Measurements from ENCODE around the gene LRRC38. TPM values are rescaled to one million over a fixed set of nuclear protein-coding genes. Genes with fewer than 3 reads are reported as not detected.

Gene LRRC38
- total RNA-seq, 1 experiment from 2014 or later: not detected

DNA sequence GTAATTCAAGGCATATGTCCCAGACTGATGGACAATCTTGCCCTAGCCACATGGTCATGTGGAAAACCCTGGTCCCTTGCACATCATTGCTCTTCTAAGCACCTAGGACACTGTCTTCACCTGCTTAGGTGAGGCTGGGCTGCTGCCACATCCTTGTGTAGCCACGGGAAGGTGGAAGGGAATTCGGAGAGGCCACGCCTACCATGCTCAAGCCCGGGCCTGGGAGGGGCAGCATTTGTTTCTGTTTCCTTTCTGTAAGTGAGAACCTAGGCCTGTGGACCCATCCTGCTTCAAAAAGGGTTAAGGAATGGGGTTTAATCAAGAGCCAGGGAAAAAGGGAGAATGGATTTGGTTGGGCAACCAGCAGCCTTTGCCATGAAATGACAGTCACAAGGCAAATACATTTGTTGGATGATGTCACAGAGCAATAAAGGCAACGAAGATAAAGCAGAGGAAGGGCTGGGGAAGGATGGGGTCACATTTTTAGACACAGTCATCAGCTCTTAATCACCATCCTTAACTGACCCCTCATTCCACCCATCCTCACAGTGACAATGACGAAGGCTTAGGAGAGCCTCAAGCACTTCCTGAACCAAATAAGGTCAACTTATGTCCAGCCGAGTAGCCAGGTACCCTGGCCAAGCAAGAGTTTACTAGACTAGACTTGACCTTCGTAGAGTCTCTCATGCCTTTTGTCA, 10.1 kb upstream of the LRRC38 start:
- ATAC-seq: no peak
- no peak overlapping the region for H3K4me3 ChIP-seq (replicated peaks in 1 of 2; ENCODE audit: low read depth in 1 of 2, low read length in 2 of 2)
- TF ChIP-seq CEBPB (IDR thresholded peaks at IDR 0.05; ENCODE audit: low read depth): no peak
- no peaks in the 10 kb centered on the region for H3K9me2 ChIP-seq (ENCODE audit: insufficient read depth)
- no peaks in the 10 kb centered on the region for H3K4me1 ChIP-seq (ENCODE audit: control insufficient read depth in 1 of 2, insufficient read depth in 2 of 2, low read length in 2 of 2)
- intact Hi-C loops (cut with micrococcal nuclease): no loop called here
- ChIA-PET CTCF (no interaction called here), POLR2A (no interaction called here), RAD21 (ENCODE audit: low non-redundant PET in 1 of 2, low total read pairs in 2 of 2, uncharacterized antibody in 2 of 2, unreplicated experiment in 2 of 2) (no interaction called here)
- DNase-seq (ENCODE audit: low read depth, low spot score): no peak
- H3K9ac ChIP-seq (ENCODE audit: low read length): no peak overlapping the region
- no peaks in the 10 kb centered on the region for H3K36me3 ChIP-seq (ENCODE audit: control insufficient read depth in 1 of 2, insufficient read depth in 2 of 2, low read length in 2 of 2)
- no peaks in the 10 kb centered on the region for H3K9me3 ChIP-seq (ENCODE audit: control insufficient read depth in 1 of 2, insufficient read depth in 1 of 2, low read depth in 1 of 2, low read length in 2 of 2)
- no peak overlapping the region for H3K27ac ChIP-seq (ENCODE audit: low read depth, low read length)
- no peak overlapping the region for H3K4me2 ChIP-seq (ENCODE audit: low read length)
- no peak overlapping the region for H2AFZ ChIP-seq (ENCODE audit: low read depth, low read length, poor library complexity, severe bottlenecking)
- H4K20me1 ChIP-seq (ENCODE audit: insufficient read depth): no peaks in the 10 kb centered on the region
- no peaks in the 10 kb centered on the region for H3K79me2 ChIP-seq (ENCODE audit: insufficient read depth, low read length)
- no TSS peak for BruUV-seq (replicated peaks)
- H3K27me3 ChIP-seq (ENCODE audit: insufficient read depth, low read length): no peaks in the 10 kb centered on the region

DNA sequence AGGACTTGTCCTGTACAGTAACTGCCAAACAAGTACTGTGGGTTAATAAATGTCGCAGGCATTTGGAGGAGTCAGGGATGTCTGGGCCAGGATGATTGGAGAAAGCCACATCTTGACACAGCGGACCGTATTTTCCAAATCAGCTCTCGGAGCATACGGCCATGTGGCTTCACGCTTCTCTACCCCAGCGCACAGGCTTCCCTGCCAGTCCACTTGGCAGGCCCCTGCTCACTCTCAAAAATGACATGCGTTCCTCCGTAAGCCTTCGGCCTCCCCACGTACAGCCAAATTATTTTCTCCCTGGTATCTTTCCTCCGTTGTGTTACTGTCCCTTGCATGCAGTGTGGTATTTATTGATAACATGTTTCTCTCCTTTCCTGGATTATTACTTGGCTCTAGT, 7.2 kb upstream of the LRRC38 start:
- no peak for DNase-seq (ENCODE audit: low read depth, low spot score)
- H3K36me3 ChIP-seq (ENCODE audit: control insufficient read depth in 1 of 2, insufficient read depth in 2 of 2, low read length in 2 of 2): no peaks in the 10 kb centered on the region
- no peak overlapping the region for H3K4me3 ChIP-seq (replicated peaks in 1 of 2; ENCODE audit: low read depth in 1 of 2, low read length in 2 of 2)
- intact Hi-C loops (cut with micrococcal nuclease): no loop called here
- TF ChIP-seq CEBPB (IDR thresholded peaks at IDR 0.05; ENCODE audit: low read depth) (no peak), EGR1 (IDR thresholded peaks at IDR 0.05; ENCODE audit: low read depth) (no peak), SIN3A (IDR thresholded peaks at IDR 0.05; ENCODE audit: low read depth) (no peak)
- TF ChIP-seq, protein P1, sequence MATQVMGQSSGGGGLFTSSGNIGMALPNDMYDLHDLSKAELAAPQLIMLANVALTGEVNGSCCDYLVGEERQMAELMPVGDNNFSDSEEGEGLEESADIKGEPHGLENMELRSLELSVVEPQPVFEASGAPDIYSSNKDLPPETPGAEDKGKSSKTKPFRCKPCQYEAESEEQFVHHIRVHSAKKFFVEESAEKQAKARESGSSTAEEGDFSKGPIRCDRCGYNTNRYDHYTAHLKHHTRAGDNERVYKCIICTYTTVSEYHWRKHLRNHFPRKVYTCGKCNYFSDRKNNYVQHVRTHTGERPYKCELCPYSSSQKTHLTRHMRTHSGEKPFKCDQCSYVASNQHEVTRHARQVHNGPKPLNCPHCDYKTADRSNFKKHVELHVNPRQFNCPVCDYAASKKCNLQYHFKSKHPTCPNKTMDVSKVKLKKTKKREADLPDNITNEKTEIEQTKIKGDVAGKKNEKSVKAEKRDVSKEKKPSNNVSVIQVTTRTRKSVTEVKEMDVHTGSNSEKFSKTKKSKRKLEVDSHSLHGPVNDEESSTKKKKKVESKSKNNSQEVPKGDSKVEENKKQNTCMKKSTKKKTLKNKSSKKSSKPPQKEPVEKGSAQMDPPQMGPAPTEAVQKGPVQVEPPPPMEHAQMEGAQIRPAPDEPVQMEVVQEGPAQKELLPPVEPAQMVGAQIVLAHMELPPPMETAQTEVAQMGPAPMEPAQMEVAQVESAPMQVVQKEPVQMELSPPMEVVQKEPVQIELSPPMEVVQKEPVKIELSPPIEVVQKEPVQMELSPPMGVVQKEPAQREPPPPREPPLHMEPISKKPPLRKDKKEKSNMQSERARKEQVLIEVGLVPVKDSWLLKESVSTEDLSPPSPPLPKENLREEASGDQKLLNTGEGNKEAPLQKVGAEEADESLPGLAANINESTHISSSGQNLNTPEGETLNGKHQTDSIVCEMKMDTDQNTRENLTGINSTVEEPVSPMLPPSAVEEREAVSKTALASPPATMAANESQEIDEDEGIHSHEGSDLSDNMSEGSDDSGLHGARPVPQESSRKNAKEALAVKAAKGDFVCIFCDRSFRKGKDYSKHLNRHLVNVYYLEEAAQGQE (IDR thresholded peaks at IDR 0.05; ENCODE audit: low read depth): no peak
- TF ChIP-seq, protein P2, sequence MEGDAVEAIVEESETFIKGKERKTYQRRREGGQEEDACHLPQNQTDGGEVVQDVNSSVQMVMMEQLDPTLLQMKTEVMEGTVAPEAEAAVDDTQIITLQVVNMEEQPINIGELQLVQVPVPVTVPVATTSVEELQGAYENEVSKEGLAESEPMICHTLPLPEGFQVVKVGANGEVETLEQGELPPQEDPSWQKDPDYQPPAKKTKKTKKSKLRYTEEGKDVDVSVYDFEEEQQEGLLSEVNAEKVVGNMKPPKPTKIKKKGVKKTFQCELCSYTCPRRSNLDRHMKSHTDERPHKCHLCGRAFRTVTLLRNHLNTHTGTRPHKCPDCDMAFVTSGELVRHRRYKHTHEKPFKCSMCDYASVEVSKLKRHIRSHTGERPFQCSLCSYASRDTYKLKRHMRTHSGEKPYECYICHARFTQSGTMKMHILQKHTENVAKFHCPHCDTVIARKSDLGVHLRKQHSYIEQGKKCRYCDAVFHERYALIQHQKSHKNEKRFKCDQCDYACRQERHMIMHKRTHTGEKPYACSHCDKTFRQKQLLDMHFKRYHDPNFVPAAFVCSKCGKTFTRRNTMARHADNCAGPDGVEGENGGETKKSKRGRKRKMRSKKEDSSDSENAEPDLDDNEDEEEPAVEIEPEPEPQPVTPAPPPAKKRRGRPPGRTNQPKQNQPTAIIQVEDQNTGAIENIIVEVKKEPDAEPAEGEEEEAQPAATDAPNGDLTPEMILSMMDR (IDR thresholded peaks at IDR 0.05 in 2 of 3, conservative IDR thresholded peaks at IDR 0.05 in 1 of 3; ENCODE audit: borderline replicate concordance in 1 of 3, insufficient read depth in 1 of 3, low read depth in 2 of 3, low read length in 2 of 3): no peak
- H3K79me2 ChIP-seq (ENCODE audit: insufficient read depth, low read length): no peaks in the 10 kb centered on the region
- no peaks in the 10 kb centered on the region for H4K20me1 ChIP-seq (ENCODE audit: insufficient read depth)
- no peaks in the 10 kb centered on the region for H3K9me3 ChIP-seq (ENCODE audit: control insufficient read depth in 1 of 2, insufficient read depth in 1 of 2, low read depth in 1 of 2, low read length in 2 of 2)
- H3K27me3 ChIP-seq (ENCODE audit: insufficient read depth, low read length): 0 out of 2 replicates have a peak, but pooled peaks cover 6% of the 10 kb centered on the region
- RAD21 ChIA-PET (ENCODE audit: low non-redundant PET in 1 of 2, low total read pairs in 2 of 2, uncharacterized antibody in 2 of 2, unreplicated experiment in 2 of 2): no interaction called here
- POLR2A ChIA-PET: no interaction called here
- no peaks in the 10 kb centered on the region for H3K9me2 ChIP-seq (ENCODE audit: insufficient read depth)
- no peak for ATAC-seq
- no peaks in the 10 kb centered on the region for H3K4me1 ChIP-seq (ENCODE audit: control insufficient read depth in 1 of 2, insufficient read depth in 2 of 2, low read length in 2 of 2)
- CTCF ChIA-PET: no interaction called here
- no peak overlapping the region for H3K27ac ChIP-seq (ENCODE audit: low read depth, low read length)
- no TSS peak for BruUV-seq (replicated peaks)
- H3K4me2 ChIP-seq (ENCODE audit: low read length): no peak overlapping the region
- no peak overlapping the region for H2AFZ ChIP-seq (ENCODE audit: low read depth, low read length, poor library complexity, severe bottlenecking)
- H3K9ac ChIP-seq (ENCODE audit: low read length): no peak overlapping the region
